GM12878 (cell line): ENCODE results near the gene FREY1. TPM values are rescaled to one million over a fixed set of nuclear protein-coding genes. Genes with fewer than 3 reads are reported as not detected.

Experiments used
- ATAC-seq: fragments of 200-7000 bp; cut with Tn5 transposase; 3 replicates; pipeline ENCODE4 v1.9.1; 2020; ENCODE audit warnings: mild to moderate bottlenecking, moderate library complexity
- BruUV-seq: library from RNA; stranded (reverse); fragments of 400-500 nt; replicated peaks from 2 replicates; lab custom pipeline; 2021; lab: Mats Ljungman, UMichigan
- CTCF ChIA-PET: fragments of 300-600 bp; sonication (Branson Sonifier 250); formaldehyde crosslinking; extraction: SDS; loops from one replicate; lab custom pipeline; 2021; ENCODE audit warnings: inconsistent platforms; lab: Yijun Ruan, JAX
- POLR2A ChIA-PET: fragments of 350-600 bp; formaldehyde crosslinking; extraction: SDS; loops from one replicate; lab custom pipeline; 2021; ENCODE audit warnings: inconsistent platforms; lab: Charles Lee
- RAD21 ChIA-PET: fragments of 300-600 bp; sonication (Branson Sonifier 250); formaldehyde crosslinking; loops from one replicate; lab custom pipeline; 2023; ENCODE audit warnings: antibody characterized with exemption; ENCODE audit not compliant: unreplicated experiment; lab: Charles Lee
- SMC1A ChIA-PET: fragments of 300-600 bp; sonication (Branson Sonifier 250); formaldehyde crosslinking; loops from one replicate; lab custom pipeline; 2023; ENCODE audit not compliant: unreplicated experiment, uncharacterized antibody; lab: Charles Lee
- DNase-seq: peaks from one replicate; pipeline ENCODE4 v3.0.0-alpha.2; 2011; ENCODE audit warnings: low read depth, low spot score
- FAIRE-seq: peaks from 3 replicates; lab custom pipeline; 2011; peaks lifted over from hg19 to GRCh38; lab: Jason Lieb, UNC
- H2AFZ ChIP-seq: 2 replicates; pipeline ENCODE4 v1.6.0; 2011; ENCODE audit warnings: low read depth, low read length, control low read depth; ENCODE audit not compliant: control insufficient read depth
- H3K27ac ChIP-seq: 2 replicates; pipeline ENCODE4 v1.5.1; 2011; ENCODE audit warnings: control low read depth; ENCODE audit not compliant: control insufficient read depth, insufficient read depth
- H3K27me3 ChIP-seq, 2 experiments: replicated peaks in 1 of 2; 2 replicates each; pipeline versions ENCODE4 v1.6.0 to v1.6.1; 2011; ENCODE audit warnings: low read length in 1 of 2; ENCODE audit not compliant: control insufficient read depth in 2 of 2, insufficient read depth in 2 of 2
- H3K36me3 ChIP-seq, 2 experiments: 2 replicates each; pipeline ENCODE4 v1.5.1; 2011; ENCODE audit warnings: low read length in 1 of 2; ENCODE audit not compliant: control insufficient read depth in 2 of 2, insufficient read depth in 2 of 2
- H3K4me1 ChIP-seq: 2 replicates; pipeline ENCODE4 v1.6.1; 2011; ENCODE audit warnings: mild to moderate bottlenecking, low read length, moderate library complexity, mixed read lengths; ENCODE audit not compliant: control insufficient read depth, insufficient read depth
- H3K4me2 ChIP-seq: 2 replicates; pipeline ENCODE4 v1.6.0; 2011; ENCODE audit warnings: control low read depth; ENCODE audit not compliant: control insufficient read depth, insufficient read depth
- H3K4me3 ChIP-seq: fragments of 200-600 bp; sonication (generic); 2 replicates; pipeline ENCODE4 v1.5.1; 2016
- H3K79me2 ChIP-seq: 2 replicates; pipeline ENCODE4 v1.6.0; 2011; ENCODE audit warnings: low read length; ENCODE audit not compliant: control insufficient read depth, insufficient read depth
- H3K9ac ChIP-seq: 2 replicates; pipeline ENCODE4 v1.8.0; 2011; ENCODE audit warnings: low read length, control low read depth, mixed read lengths; ENCODE audit not compliant: control insufficient read depth, insufficient read depth
- H3K9me3 ChIP-seq: replicated peaks from 3 replicates; pipeline ENCODE4 v1.5.1; 2011; ENCODE audit warnings: mild to moderate bottlenecking, low read length; ENCODE audit not compliant: control insufficient read depth, insufficient read depth
- H4K20me1 ChIP-seq: 2 replicates; pipeline ENCODE4 v1.6.0; 2011; ENCODE audit not compliant: control insufficient read depth, insufficient read depth
- BACH1 ChIP-seq: fragments of 450-650 bp; IDR thresholded peaks from 2 replicates; pipeline ENCODE4 v1.6.1; 2017; ENCODE audit warnings: mild to moderate bottlenecking, borderline replicate concordance
- IKZF1 ChIP-seq: fragments of 450-650 bp; conservative IDR thresholded peaks from 2 replicates; pipeline ENCODE4 v1.6.1; 2017; ENCODE audit warnings: antibody characterized with exemption, mild to moderate bottlenecking
- IRF4 ChIP-seq: IDR thresholded peaks from 2 replicates; pipeline ENCODE4 v1.6.1; 2011; ENCODE audit warnings: low read depth, low read length
- POU2F2 ChIP-seq: IDR thresholded peaks from 3 replicates; pipeline ENCODE4 v1.6.1; 2011; ENCODE audit warnings: low read depth, mild to moderate bottlenecking, low read length, borderline replicate concordance
- SMAD1 ChIP-seq: fragments of 450-650 bp; IDR thresholded peaks from 2 replicates; pipeline ENCODE4 v1.6.1; 2018; ENCODE audit warnings: mild to moderate bottlenecking, low read depth; ENCODE audit not compliant: partially characterized antibody
- TARDBP ChIP-seq: IDR thresholded peaks from 2 replicates; pipeline ENCODE4 v1.6.1; 2016; ENCODE audit warnings: borderline replicate concordance
- USF2 ChIP-seq: IDR thresholded peaks from 2 replicates; pipeline ENCODE4 v1.6.1; 2011; ENCODE audit warnings: low read depth, low read length, improper control_type of control experiment, borderline replicate concordance
- ZBTB4 ChIP-seq: fragments of 450-650 bp; formaldehyde crosslinking; IDR thresholded peaks from 2 replicates; pipeline ENCODE4 v1.4.0; 2022; ENCODE audit warnings: mild to moderate bottlenecking, moderate library complexity
- WGBS: methylation state at CpG from one replicate; pipeline ENCODE4 v1.1.6; 2016; ENCODE audit warnings: low lambda C conversion rate; ENCODE audit not compliant: insufficient replicate concordance, insufficient coverage; ENCODE audit errors: missing lambda C conversion rate; 5-methylcytosine and 5-hydroxymethylcytosine counted together
- in situ Hi-C: fragments of 300-500 bp; cut with MboI; formaldehyde crosslinking; loops from 9 replicates; pipeline ENCODE4 v1.14.3; 2018; ENCODE audit warnings: mixed read lengths
- intact Hi-C: fragments of 100-400 bp; cut with micrococcal nuclease; formaldehyde crosslinking; loops from one replicate; pipeline ENCODE4 v1.14.2; 2022; ENCODE audit not compliant: unreplicated experiment
- polyA plus RNA-seq, 11 experiments: library from polyadenylated mRNA; depleted of rRNA in 4 of 11; unstranded in 6 of 11; stranded (reverse) in 5 of 11; fragments of >200 nt; fragmentation: Nextera tagmentation in 4 of 11; fragmentation: Illumina TruSeq in 1 of 11; extraction: Ambion mirVana in 4 of 11; extraction: Trizol in 1 of 11; gene quantifications; 1 replicate in 1 of 11; 2 replicates in 10 of 11; pipeline versions ENCODE4 v1.2.1 to v1.2.3, GENCODE V29; 2011 to 2016; ENCODE audit warnings: inconsistent platforms in 2 of 11, missing spikeins in 2 of 11, low read depth in 1 of 11
- total RNA-seq, 4 experiments: library from RNA; depleted of rRNA in 3 of 4; stranded (reverse); fragments of >200 nt in 3 of 4; fragmentation: Illumina TruSeq in 1 of 4; extraction: Trizol in 1 of 4; gene quantifications; 2 replicates each; pipeline versions ENCODE4 v1.2.1 to v1.2.3, GENCODE V29; 2013 to 2021
- TF ChIP-seq, protein P1 (sequence below): fragments of 450-650 bp; formaldehyde crosslinking; IDR thresholded peaks from 2 replicates; pipeline ENCODE4 v1.5.0; 2022; ENCODE audit warnings: mild to moderate bottlenecking, missing genetic modification characterization
- TF ChIP-seq, protein P2 (sequence below): IDR thresholded peaks from 2 replicates; pipeline ENCODE4 v1.6.1; 2011; ENCODE audit warnings: mild to moderate bottlenecking, low read depth, low read length, moderate library complexity; ENCODE audit not compliant: insufficient replicate concordance
- TF ChIP-seq, protein P3 (sequence below): fragments of 150-350 bp; IDR thresholded peaks from 2 replicates; pipeline ENCODE4 v1.6.1; 2014; ENCODE audit warnings: mild to moderate bottlenecking, low read depth, low read length

The FREY1 gene
- total and polyA plus RNA-seq, 10 of the 15 experiments (the other 5 are each of a cell fraction or from before 2014, with no cell fraction given): 0.13 to 1.7 (median 0.39) TPM; not detected in 3

DNA sequence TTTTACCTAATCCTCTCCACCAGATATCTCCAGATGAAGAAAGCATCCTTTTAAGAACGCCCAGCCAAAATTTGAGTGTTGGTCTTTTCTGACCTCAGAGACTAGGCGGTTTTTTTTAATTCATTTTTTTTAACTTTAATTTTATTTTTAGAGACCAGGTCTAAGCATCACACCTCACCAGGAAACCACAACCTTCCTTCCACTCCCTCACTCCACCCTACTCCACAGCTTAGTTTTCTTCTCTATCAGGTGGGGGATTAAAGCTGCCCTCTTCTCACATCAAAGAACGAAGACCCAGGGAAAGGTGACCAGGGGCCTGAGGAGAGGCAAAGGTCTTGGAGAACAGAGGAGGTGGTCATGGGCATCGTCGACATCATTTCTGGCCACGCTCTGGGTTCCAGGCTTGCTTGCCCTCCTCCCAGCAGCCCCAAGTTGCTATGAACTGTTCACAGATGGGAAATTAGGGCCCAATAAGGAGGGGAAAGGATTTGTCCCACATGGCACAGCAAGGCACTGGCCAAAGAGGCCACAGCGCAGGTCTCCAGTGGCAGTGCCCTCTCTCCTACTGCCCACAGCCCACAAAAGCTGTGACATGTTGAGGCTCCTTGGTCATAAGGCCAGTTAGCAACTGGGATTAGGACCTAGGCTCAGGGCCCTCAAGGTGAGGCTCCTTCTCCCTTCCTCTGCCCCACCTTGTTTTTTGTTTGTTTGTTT, 12.0 kb upstream of the FREY1 start:
- Histone ChIP-seq H2AFZ (peak overlapping the region; percentile 98), H3K9me3 (no peaks in the 10 kb centered on the region; the same call in 2 of the 3 replicates), H3K4me3 (no peak overlapping the region; the same call in 1 of the 2 replicates), H3K79me2 (peaks cover 16% of the 10 kb centered on the region), H3K27me3 (peaks cover 6 to 13% of the 10 kb centered on the region in 2 experiments; a peak in 3 of 4 replicates), H3K4me2 (peak overlapping the region; percentile 100), H3K9ac (no peak overlapping the region), H3K36me3 (peaks cover 4 to 13% of the 10 kb centered on the region in 2 experiments), H3K27ac (no peak overlapping the region), H4K20me1 (no peaks in the 10 kb centered on the region), H3K4me1 (peaks cover 18% of the 10 kb centered on the region)
- DNase-seq (no peak), ATAC-seq (no peak), FAIRE-seq (no peak)
- BruUV-seq: no TSS peak
- CTCF ChIA-PET: interaction anchor here (0.6 to 2.4 kb wide), 5 partner anchors 11 to 675 kb away, joined by 3 to 12 read pairs (median 5); no protein-coding TSS in a partner anchor
- POLR2A ChIA-PET: interaction anchor here (1.0 to 2.6 kb wide), 6 partner anchors 8 to 110 kb away, joined by 3 to 27 read pairs (median 6); partner anchors contain the start of gene CRY2
- intact Hi-C loops (loop anchor here (1.0 kb wide), 1 partner anchor 11 kb away; no protein-coding TSS in a partner anchor), in situ Hi-C loops (no loop called here)
- WGBS: 28% methylated on average over 7 of the region's 7 CpGs
- RAD21 ChIA-PET: interaction anchor here (1.3 to 2.8 kb wide), 3 partner anchors 11 to 87 kb away, joined by 4 to 29 read pairs (median 10); no protein-coding TSS in a partner anchor
- SMC1A ChIA-PET: interaction anchor here (1.6 to 2.8 kb wide), 4 partner anchors 11 to 85 kb away, joined by 3 to 31 read pairs (median 12); partner anchors contain the start of gene CRY2
- TF ChIP-seq IRF4 (no peak), BACH1 (no peak), ZBTB4 (no peak), SMAD1 (no peak), TARDBP (no peak), USF2 (no peak), IKZF1 (no peak), POU2F2 (no peak)
- TF ChIP-seq, protein P1, sequence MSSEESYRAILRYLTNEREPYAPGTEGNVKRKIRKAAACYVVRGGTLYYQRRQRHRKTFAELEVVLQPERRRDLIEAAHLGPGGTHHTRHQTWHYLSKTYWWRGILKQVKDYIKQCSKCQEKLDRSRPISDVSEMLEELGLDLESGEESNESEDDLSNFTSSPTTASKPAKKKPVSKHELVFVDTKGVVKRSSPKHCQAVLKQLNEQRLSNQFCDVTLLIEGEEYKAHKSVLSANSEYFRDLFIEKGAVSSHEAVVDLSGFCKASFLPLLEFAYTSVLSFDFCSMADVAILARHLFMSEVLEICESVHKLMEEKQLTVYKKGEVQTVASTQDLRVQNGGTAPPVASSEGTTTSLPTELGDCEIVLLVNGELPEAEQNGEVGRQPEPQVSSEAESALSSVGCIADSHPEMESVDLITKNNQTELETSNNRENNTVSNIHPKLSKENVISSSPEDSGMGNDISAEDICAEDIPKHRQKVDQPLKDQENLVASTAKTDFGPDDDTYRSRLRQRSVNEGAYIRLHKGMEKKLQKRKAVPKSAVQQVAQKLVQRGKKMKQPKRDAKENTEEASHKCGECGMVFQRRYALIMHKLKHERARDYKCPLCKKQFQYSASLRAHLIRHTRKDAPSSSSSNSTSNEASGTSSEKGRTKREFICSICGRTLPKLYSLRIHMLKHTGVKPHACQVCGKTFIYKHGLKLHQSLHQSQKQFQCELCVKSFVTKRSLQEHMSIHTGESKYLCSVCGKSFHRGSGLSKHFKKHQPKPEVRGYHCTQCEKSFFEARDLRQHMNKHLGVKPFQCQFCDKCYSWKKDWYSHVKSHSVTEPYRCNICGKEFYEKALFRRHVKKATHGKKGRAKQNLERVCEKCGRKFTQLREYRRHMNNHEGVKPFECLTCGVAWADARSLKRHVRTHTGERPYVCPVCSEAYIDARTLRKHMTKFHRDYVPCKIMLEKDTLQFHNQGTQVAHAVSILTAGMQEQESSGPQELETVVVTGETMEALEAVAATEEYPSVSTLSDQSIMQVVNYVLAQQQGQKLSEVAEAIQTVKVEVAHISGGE (CRISPR knock-in tag): no peak
- TF ChIP-seq, protein P2, sequence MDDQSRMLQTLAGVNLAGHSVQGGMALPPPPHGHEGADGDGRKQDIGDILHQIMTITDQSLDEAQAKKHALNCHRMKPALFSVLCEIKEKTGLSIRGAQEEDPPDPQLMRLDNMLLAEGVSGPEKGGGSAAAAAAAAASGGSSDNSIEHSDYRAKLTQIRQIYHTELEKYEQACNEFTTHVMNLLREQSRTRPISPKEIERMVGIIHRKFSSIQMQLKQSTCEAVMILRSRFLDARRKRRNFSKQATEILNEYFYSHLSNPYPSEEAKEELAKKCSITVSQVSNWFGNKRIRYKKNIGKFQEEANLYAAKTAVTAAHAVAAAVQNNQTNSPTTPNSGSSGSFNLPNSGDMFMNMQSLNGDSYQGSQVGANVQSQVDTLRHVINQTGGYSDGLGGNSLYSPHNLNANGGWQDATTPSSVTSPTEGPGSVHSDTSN: no peak
- TF ChIP-seq, protein P3, sequence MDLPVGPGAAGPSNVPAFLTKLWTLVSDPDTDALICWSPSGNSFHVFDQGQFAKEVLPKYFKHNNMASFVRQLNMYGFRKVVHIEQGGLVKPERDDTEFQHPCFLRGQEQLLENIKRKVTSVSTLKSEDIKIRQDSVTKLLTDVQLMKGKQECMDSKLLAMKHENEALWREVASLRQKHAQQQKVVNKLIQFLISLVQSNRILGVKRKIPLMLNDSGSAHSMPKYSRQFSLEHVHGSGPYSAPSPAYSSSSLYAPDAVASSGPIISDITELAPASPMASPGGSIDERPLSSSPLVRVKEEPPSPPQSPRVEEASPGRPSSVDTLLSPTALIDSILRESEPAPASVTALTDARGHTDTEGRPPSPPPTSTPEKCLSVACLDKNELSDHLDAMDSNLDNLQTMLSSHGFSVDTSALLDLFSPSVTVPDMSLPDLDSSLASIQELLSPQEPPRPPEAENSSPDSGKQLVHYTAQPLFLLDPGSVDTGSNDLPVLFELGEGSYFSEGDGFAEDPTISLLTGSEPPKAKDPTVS: no peak
